K562 (cell line): ENCODE measurements around the gene CHST12.

Experiments used
- ATF7 ChIP-seq: fragments of 450-650 bp; IDR thresholded peaks from 2 replicates; pipeline ENCODE4 v1.7.1; 2014; ENCODE audit warnings: mild to moderate bottlenecking, moderate library complexity
- BHLHE40 ChIP-seq: IDR thresholded peaks from 2 replicates; pipeline ENCODE4 v1.6.1; 2011; ENCODE audit warnings: low read length, improper control_type of control experiment
- ELK1 ChIP-seq: sonication (generic); formaldehyde crosslinking; IDR thresholded peaks from 2 replicates; pipeline ENCODE4 v1.8.1; 2022; ENCODE audit warnings: missing genetic modification reagents
- HINFP ChIP-seq: fragments of 450-650 bp; conservative IDR thresholded peaks from 2 replicates; pipeline ENCODE4 v1.6.1; 2016; ENCODE audit warnings: missing genetic modification characterization, low read depth, mild to moderate bottlenecking, control low read depth, missing compliant biosample characterization
- SMC3 ChIP-seq: conservative IDR thresholded peaks from 2 replicates; pipeline ENCODE4 v1.6.1; 2011; ENCODE audit warnings: low read depth, low read length, improper control_type of control experiment; ENCODE audit not compliant: insufficient read depth
- TAF1 ChIP-seq: IDR thresholded peaks from 2 replicates; pipeline ENCODE4 v1.6.1; 2011; ENCODE audit warnings: mild to moderate bottlenecking, low read length, moderate library complexity; ENCODE audit not compliant: insufficient read depth, control insufficient read depth, severe bottlenecking; ENCODE audit errors: extremely low read depth
- USF2 ChIP-seq: sonication (generic); formaldehyde crosslinking; IDR thresholded peaks from 2 replicates; pipeline ENCODE4 v1.5.0; 2020; ENCODE audit warnings: missing genetic modification reagents
- YY1 ChIP-seq, 3 experiments: IDR thresholded peaks; 2 replicates each; pipeline ENCODE4 v1.6.1; 2011; ENCODE audit warnings: low read length in 2 of 3, mild to moderate bottlenecking in 2 of 3, moderate library complexity in 2 of 3, borderline replicate concordance in 1 of 3, control low read depth in 1 of 3, low read depth in 1 of 3; ENCODE audit not compliant: insufficient read depth in 3 of 3, insufficient replicate concordance in 2 of 3, control insufficient read depth in 1 of 3, insufficient read length in 1 of 3; ENCODE audit errors: extremely low read depth in 1 of 3

GRCh38 chr7:2462731-2463130 lies 59.3 kb downstream of the CHST12 start:
- TF ChIP-seq SMC3 (no peak), ELK1 (CRISPR knock-in tag) (no peak), USF2 (no peak), BHLHE40 (no peak), ATF7 (no peak), YY1 (IDR thresholded peaks at IDR 0.05; ENCODE audit: borderline replicate concordance in 1 of 3, control insufficient read depth in 1 of 3, extremely low read depth in 1 of 3, insufficient read depth in 3 of 3, insufficient read length in 1 of 3, insufficient replicate concordance in 2 of 3, low read depth in 1 of 3, low read length in 2 of 3) (no peak), TAF1 (no peak), HINFP (tag) (no peak)
